Measurements from ENCODE around the gene KIF13A.

- TF ChIP-seq CTCF (conservative IDR thresholded peaks at IDR 0.05; ENCODE audit: low read depth in 2 of 2) (no peak), EZH2 (IDR thresholded peaks at IDR 0.05; ENCODE audit: low read depth, unreplicated experiment) (no peak), EZH2phosphoT487 (IDR thresholded peaks at IDR 0.05; ENCODE audit: unreplicated experiment) (no peak), POLR2AphosphoS5 (IDR thresholded peaks at IDR 0.05; ENCODE audit: low read depth) (no peak), CREB1 (CRISPR knock-in tag; IDR thresholded peaks at IDR 0.05; ENCODE audit: low read depth) (no peak), ZNF331 (CRISPR knock-in tag; IDR thresholded peaks at IDR 0.05; ENCODE audit: low read depth) (no peak), STAT1 (IDR thresholded peaks at IDR 0.05; ENCODE audit: unreplicated experiment) (no peak), ETS1 (IDR thresholded peaks at IDR 0.05) (no peak), ZNF114 (CRISPR knock-in tag; IDR thresholded peaks at IDR 0.05) (no peak), JUNB (IDR thresholded peaks at IDR 0.05; ENCODE audit: unreplicated experiment) (no peak)
- TF ChIP-seq, protein P1, sequence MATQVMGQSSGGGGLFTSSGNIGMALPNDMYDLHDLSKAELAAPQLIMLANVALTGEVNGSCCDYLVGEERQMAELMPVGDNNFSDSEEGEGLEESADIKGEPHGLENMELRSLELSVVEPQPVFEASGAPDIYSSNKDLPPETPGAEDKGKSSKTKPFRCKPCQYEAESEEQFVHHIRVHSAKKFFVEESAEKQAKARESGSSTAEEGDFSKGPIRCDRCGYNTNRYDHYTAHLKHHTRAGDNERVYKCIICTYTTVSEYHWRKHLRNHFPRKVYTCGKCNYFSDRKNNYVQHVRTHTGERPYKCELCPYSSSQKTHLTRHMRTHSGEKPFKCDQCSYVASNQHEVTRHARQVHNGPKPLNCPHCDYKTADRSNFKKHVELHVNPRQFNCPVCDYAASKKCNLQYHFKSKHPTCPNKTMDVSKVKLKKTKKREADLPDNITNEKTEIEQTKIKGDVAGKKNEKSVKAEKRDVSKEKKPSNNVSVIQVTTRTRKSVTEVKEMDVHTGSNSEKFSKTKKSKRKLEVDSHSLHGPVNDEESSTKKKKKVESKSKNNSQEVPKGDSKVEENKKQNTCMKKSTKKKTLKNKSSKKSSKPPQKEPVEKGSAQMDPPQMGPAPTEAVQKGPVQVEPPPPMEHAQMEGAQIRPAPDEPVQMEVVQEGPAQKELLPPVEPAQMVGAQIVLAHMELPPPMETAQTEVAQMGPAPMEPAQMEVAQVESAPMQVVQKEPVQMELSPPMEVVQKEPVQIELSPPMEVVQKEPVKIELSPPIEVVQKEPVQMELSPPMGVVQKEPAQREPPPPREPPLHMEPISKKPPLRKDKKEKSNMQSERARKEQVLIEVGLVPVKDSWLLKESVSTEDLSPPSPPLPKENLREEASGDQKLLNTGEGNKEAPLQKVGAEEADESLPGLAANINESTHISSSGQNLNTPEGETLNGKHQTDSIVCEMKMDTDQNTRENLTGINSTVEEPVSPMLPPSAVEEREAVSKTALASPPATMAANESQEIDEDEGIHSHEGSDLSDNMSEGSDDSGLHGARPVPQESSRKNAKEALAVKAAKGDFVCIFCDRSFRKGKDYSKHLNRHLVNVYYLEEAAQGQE (IDR thresholded peaks at IDR 0.05; ENCODE audit: unreplicated experiment), result no peak
Measured at GRCh38 chr6:17967668-17968518, 19.5 kb downstream of the KIF13A start.

All from GM23338 (cell line).